Activated CD8-positive, alpha-beta T cell treated with anti-CD3 and anti-CD28 coated beads, Interleukin-2, amount 10 ng/mL, durations not matched to agents 7 days and 5 days (primary cell): ENCODE measurements around the gene NYAP1. TPM values are rescaled to one million over a fixed set of nuclear protein-coding genes. Genes with fewer than 3 reads are reported as not detected.

Experiments
- ATAC-seq: fragments of 150-1000 bp; cut with Tn5 transposase; one replicate; pipeline ENCODE4 v1.10.0; 2021; ENCODE audit warnings: moderate library complexity
- CTCF ChIA-PET: fragments of 350-600 bp; sonication (Branson Sonifier 250); formaldehyde crosslinking; loops from one replicate; lab custom pipeline; 2021; ENCODE audit warnings: antibody characterized with exemption; lab: Charles Lee
- POLR2A ChIA-PET: fragments of 350-600 bp; sonication (Branson Sonifier 250); formaldehyde crosslinking; loops from one replicate; lab custom pipeline; 2021; ENCODE audit warnings: antibody characterized with exemption; lab: Charles Lee
- DNase-seq: peaks from one replicate; pipeline ENCODE4 v3.0.0-alpha.2; 2020
- H3K27ac Mint-ChIP-seq: one replicate; pipeline ENCODE4 v1.8.0; 2021; ENCODE audit warnings: mild to moderate bottlenecking, mixed read lengths
- H3K27me3 Mint-ChIP-seq: one replicate; pipeline ENCODE4 v1.8.0; 2021; ENCODE audit warnings: low read depth, mixed read lengths
- H3K36me3 Mint-ChIP-seq: one replicate; pipeline ENCODE4 v1.8.0; 2021; ENCODE audit warnings: low read depth, mixed read lengths
- H3K4me1 Mint-ChIP-seq: one replicate; pipeline ENCODE4 v1.8.0; 2021; ENCODE audit warnings: low read depth, mixed read lengths
- H3K4me3 Mint-ChIP-seq: one replicate; pipeline ENCODE4 v1.8.0; 2021; ENCODE audit warnings: mild to moderate bottlenecking, mixed read lengths
- H3K9me3 Mint-ChIP-seq: one replicate; pipeline ENCODE4 v1.8.0; 2022; ENCODE audit warnings: mixed read lengths; ENCODE audit not compliant: insufficient read depth
- total RNA-seq, 2 experiments: library from RNA; stranded (reverse); gene quantifications; one replicate each; pipeline ENCODE4 v1.2.3, GENCODE V29; 2021

The NYAP1 gene
- total RNA-seq, 2 experiments from 2014 or later: 0.23 TPM; not detected in 1

GRCh38 chr7:100484673-100485045 lies 932 bp downstream of the NYAP1 start:
- CTCF ChIA-PET: no interaction called here
- ATAC-seq: no peak
- no peak for DNase-seq
- Mint-ChIP-seq H3K4me3 (no peak overlapping the region), H3K36me3 (no peaks in the 10 kb centered on the region), H3K27me3 (no peaks in the 10 kb centered on the region), H3K9me3 (no peaks in the 10 kb centered on the region), H3K27ac (peak overlapping the region; percentile 0), H3K4me1 (peaks cover 9% of the 10 kb centered on the region)
- POLR2A ChIA-PET: no interaction called here

DNA sequence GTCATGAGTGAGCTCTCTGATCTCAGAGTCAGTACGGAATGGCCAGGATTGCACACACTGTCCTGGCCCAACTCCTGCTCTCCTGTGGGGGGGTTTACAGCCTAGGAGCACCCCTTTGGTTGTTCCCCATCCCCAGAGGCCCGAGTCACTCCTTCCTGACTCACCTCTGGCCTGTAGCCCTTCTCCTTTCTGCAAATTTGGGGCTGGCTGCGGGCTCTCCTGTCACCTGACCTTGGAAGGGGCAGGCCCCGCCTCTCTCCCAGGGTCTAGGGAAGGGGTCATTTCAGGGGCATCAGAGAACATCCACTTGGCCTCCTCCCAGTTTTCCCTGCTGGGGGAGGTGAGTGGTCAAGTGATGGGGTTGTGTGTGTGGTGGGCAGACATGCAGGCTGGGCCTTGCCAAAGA lies 1.7 kb downstream of the NYAP1 start:
- H3K27ac Mint-ChIP-seq: no peak overlapping the region

DNA sequence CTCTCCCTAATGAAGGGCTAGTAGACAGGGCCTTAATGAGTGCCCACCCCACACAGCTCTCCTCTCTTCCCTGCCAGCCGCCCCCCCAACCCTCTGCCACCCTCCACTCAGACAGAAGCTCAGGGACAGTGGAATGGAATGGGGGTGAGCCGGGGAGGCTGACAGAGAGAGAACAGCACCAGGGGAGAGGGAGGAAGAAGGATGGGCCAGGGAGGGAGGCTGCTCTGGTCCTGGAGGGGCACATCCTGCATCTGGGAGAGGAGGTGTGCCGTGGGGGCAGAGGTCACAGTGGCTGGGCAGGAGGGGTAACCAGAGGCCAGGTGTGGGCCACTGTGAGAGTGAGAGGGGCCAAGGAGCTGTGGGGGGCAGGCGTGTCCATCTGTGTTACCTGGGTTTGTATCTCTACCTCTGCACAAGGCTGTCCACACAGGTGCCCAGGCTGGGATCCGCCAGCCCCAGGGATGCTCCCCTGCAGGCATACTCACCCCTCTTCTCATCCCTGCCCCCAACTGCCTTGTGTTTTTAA lies 2.4 kb downstream of the NYAP1 start:
- H3K4me1 Mint-ChIP-seq: peaks cover 8% of the 10 kb centered on the region
- POLR2A ChIA-PET: no interaction called here
- no peak overlapping the region for H3K27ac Mint-ChIP-seq
- ATAC-seq (no peak), DNase-seq (no peak)
- H3K9me3 Mint-ChIP-seq: no peaks in the 10 kb centered on the region
- no peaks in the 10 kb centered on the region for H3K36me3 Mint-ChIP-seq
- H3K27me3 Mint-ChIP-seq: no peaks in the 10 kb centered on the region
- no peak overlapping the region for H3K4me3 Mint-ChIP-seq
- CTCF ChIA-PET: no interaction called here

More for the DNA sequence above, 1.7 kb downstream of the NYAP1 start:
- H3K27me3 Mint-ChIP-seq: no peaks in the 10 kb centered on the region
- ATAC-seq (no peak), DNase-seq (no peak)
- no peaks in the 10 kb centered on the region for H3K36me3 Mint-ChIP-seq
- peaks cover 8% of the 10 kb centered on the region for H3K4me1 Mint-ChIP-seq
- H3K4me3 Mint-ChIP-seq: no peak overlapping the region
- POLR2A ChIA-PET: no interaction called here
- CTCF ChIA-PET: no interaction called here
- H3K9me3 Mint-ChIP-seq: no peaks in the 10 kb centered on the region

GRCh38 chr7:100486753-100487446 lies 3.2 kb downstream of the NYAP1 start:
- no peaks in the 10 kb centered on the region for H3K36me3 Mint-ChIP-seq
- H3K9me3 Mint-ChIP-seq: no peaks in the 10 kb centered on the region
- ATAC-seq (no peak), DNase-seq (no peak)
- peaks cover 8% of the 10 kb centered on the region for H3K4me1 Mint-ChIP-seq
- no peak overlapping the region for H3K27ac Mint-ChIP-seq
- ChIA-PET POLR2A (interaction anchor here (1.0 kb wide), 1 partner anchor 29 kb away, joined by 3 read pairs; no protein-coding TSS in a partner anchor), CTCF (interaction anchor here (0.9 to 1.3 kb wide), 2 partner anchors 24 to 73 kb away, joined by 3 read pairs; no protein-coding TSS in a partner anchor)
- no peaks in the 10 kb centered on the region for H3K27me3 Mint-ChIP-seq
- H3K4me3 Mint-ChIP-seq: no peak overlapping the region

GRCh38 chr7:100488333-100489095 lies 4.8 kb downstream of the NYAP1 start:
- CTCF ChIA-PET: interaction anchor here (1.3 to 2.0 kb wide), 2 partner anchors 9 to 72 kb away, joined by 3 to 5 read pairs; partner anchors contain the start of gene TSC22D4
- H3K9me3 Mint-ChIP-seq: no peaks in the 10 kb centered on the region
- no peak for ATAC-seq
- DNase-seq: no peak
- peaks cover 5% of the 10 kb centered on the region for H3K4me1 Mint-ChIP-seq
- POLR2A ChIA-PET: interaction anchor here (0.6 kb wide), 1 partner anchor 568 kb away, joined by 3 read pairs; no protein-coding TSS in a partner anchor
- H3K36me3 Mint-ChIP-seq: no peaks in the 10 kb centered on the region
- H3K27ac Mint-ChIP-seq: no peak overlapping the region
- no peaks in the 10 kb centered on the region for H3K27me3 Mint-ChIP-seq
- H3K4me3 Mint-ChIP-seq: no peak overlapping the region

- Mint-ChIP-seq H3K9me3 (no peaks in the 10 kb centered on the region), H3K36me3 (no peaks in the 10 kb centered on the region), H3K4me3 (no peak overlapping the region), H3K4me1 (peaks cover 9% of the 10 kb centered on the region), H3K27me3 (no peaks in the 10 kb centered on the region), H3K27ac (no peak overlapping the region)
- ChIA-PET POLR2A (no interaction called here), CTCF (interaction anchor here (2.0 kb wide), 1 partner anchor 10 kb away, joined by 5 read pairs; the partner anchor contains the start of gene TSC22D4)
- ATAC-seq (no peak), DNase-seq (no peak)
Measured at GRCh38 chr7:100489121-100489520, 5.4 kb downstream of the NYAP1 start.

DNA sequence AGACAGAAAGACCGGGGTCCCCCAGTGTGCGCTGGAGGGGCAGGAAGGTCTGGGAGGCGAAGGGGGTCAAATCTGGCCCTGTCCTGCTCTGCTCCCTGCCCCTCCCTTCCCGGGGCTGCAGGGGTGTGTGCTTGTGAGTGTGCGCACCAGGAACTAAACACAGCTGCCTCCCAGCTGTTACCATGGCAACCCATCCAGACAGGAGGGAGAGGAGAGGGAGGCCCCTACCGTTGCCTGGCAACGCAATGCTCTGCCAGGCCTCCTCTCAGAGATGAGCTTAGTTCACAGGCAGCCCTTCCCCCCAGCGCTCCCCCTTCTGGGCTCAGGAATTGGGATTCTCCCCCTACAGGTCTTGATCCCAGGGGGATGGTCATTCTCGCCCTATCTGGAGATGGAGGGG lies 6.1 kb downstream of the NYAP1 start:
- no peaks in the 10 kb centered on the region for H3K36me3 Mint-ChIP-seq
- H3K4me3 Mint-ChIP-seq: no peak overlapping the region
- DNase-seq (peak; percentile 62), ATAC-seq (peak; percentile 50)
- H3K4me1 Mint-ChIP-seq: peaks cover 13% of the 10 kb centered on the region
- POLR2A ChIA-PET: no interaction called here
- CTCF ChIA-PET: interaction anchor here (2.0 kb wide), 1 partner anchor 10 kb away, joined by 5 read pairs; the partner anchor contains the start of gene TSC22D4
- no peaks in the 10 kb centered on the region for H3K9me3 Mint-ChIP-seq
- no peak overlapping the region for H3K27ac Mint-ChIP-seq
- peaks cover 2% of the 10 kb centered on the region for H3K27me3 Mint-ChIP-seq

DNA sequence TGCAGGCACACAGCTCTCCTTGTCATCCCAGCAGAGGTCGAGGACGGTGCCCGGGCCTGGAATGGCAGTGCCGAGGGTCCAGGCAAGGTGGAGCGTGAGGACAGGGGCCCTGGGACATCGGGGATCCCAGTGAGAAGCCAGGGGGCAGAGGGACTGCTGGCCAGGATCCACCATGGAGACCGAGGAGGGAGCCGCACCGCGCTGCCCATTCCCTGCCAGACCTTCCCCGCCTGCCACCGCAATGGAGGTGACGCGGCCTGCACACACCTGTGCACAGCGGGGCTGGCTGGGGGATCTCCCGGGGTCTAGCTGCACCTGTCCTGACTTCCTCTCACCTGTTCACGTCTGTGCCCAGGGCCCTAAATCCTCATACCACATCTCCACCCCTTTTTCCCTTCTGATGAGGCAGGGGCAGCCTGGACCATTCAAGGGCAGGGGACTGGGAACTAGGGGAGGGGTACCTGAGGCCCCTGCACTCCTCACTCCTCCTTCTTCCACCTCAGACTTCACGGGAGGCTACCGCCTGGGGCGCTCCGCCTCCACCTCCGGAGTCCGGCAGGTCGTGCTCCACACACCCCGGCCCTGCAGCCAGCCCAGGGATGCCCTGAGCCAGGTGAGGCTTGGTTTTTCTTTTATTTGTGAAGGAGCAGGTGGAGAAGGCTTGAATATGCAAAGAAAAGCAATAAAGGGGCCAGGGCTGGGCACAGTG lies 6.9 kb downstream of the NYAP1 start:
- no peaks in the 10 kb centered on the region for H3K9me3 Mint-ChIP-seq
- no peaks in the 10 kb centered on the region for H3K36me3 Mint-ChIP-seq
- no peak overlapping the region for H3K27ac Mint-ChIP-seq
- ATAC-seq: no peak
- ChIA-PET POLR2A (interaction anchor here (0.6 kb wide), 1 partner anchor 208 kb away, joined by 4 read pairs; no protein-coding TSS in a partner anchor), CTCF (interaction anchor here (2.0 kb wide), 1 partner anchor 11 kb away, joined by 5 read pairs; the partner anchor contains the start of gene TSC22D4)
- H3K4me1 Mint-ChIP-seq: peaks cover 14% of the 10 kb centered on the region
- no peak overlapping the region for H3K4me3 Mint-ChIP-seq
- H3K27me3 Mint-ChIP-seq: peaks cover 6% of the 10 kb centered on the region
- no peak for DNase-seq

GRCh38 chr7:100491192-100491578 lies 7.5 kb downstream of the NYAP1 start:
- Mint-ChIP-seq H3K4me3 (no peak overlapping the region), H3K9me3 (no peaks in the 10 kb centered on the region), H3K4me1 (peaks cover 14% of the 10 kb centered on the region), H3K27me3 (peaks cover 8% of the 10 kb centered on the region), H3K36me3 (no peaks in the 10 kb centered on the region), H3K27ac (no peak overlapping the region)
- no peak for ATAC-seq
- ChIA-PET POLR2A (interaction anchor here (0.6 kb wide), 1 partner anchor 208 kb away, joined by 4 read pairs; no protein-coding TSS in a partner anchor), CTCF (no interaction called here)
- no peak for DNase-seq

GRCh38 chr7:100492738-100493475 lies 9.2 kb downstream of the NYAP1 start:
- H3K4me3 Mint-ChIP-seq: peak overlapping the region; percentile 48
- H3K27ac Mint-ChIP-seq: no peak overlapping the region
- H3K9me3 Mint-ChIP-seq: no peaks in the 10 kb centered on the region
- DNase-seq (no peak), ATAC-seq (peak; percentile 3)
- ChIA-PET CTCF (interaction anchor here (0.8 to 3.6 kb wide), 5 partner anchors 10 to 67 kb away, joined by 3 to 19 read pairs (median 5); no protein-coding TSS in a partner anchor), POLR2A (interaction anchor here (0.6 kb wide), 1 partner anchor 67 kb away, joined by 4 read pairs; no protein-coding TSS in a partner anchor)
- peaks cover 9% of the 10 kb centered on the region for H3K27me3 Mint-ChIP-seq
- H3K4me1 Mint-ChIP-seq: peaks cover 14% of the 10 kb centered on the region
- H3K36me3 Mint-ChIP-seq: no peaks in the 10 kb centered on the region
